ENCODE data around the gene OLFML2B.
"Not testable (repeated sequence)": the region's sequence is repeated elsewhere in the genome, so short reads cannot be mapped to it uniquely, and the experiment has no call there.

OLFML2B gene

GRCh38 chr1:162033428-162033827, 9.8 kb upstream of the OLFML2B start:
- DNase-seq, result no peak

GRCh38 chr1:162030759-162031280, 7.2 kb upstream of the OLFML2B start:
- no peak for DNase-seq

GRCh38 chr1:162029157-162029556, 5.5 kb upstream of the OLFML2B start:
- DNase-seq, result no peak

GRCh38 chr1:162028726-162029125, 5.1 kb upstream of the OLFML2B start:
- DNase-seq, result no peak

- no peak for DNase-seq
Observed at GRCh38 chr1:162026881-162027280, 3.2 kb upstream of the OLFML2B start.

DNA sequence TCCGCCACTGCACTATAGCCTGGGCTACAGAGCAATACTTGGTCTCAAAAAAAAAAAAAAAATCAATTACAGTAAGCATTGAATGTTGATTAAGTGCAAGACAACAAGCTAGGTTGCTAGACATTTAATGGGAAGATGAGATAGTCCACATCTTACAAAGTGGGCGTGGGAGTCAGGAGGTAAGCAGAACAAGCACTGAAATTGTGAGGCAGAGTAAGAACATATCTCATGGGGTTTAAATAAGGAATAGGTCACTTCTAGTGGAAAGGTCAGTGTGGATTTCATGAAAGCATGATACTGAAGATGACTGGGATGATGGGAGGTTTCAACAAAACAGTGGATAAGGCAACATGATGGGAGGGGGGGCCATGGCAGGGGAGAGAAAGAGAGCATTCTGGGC, 1.9 kb upstream of the OLFML2B start:
- DNase-seq, result no peak

GRCh38 chr1:162023181-162023546, 505 bp downstream of the OLFML2B start:
- no peak for DNase-seq

DNA sequence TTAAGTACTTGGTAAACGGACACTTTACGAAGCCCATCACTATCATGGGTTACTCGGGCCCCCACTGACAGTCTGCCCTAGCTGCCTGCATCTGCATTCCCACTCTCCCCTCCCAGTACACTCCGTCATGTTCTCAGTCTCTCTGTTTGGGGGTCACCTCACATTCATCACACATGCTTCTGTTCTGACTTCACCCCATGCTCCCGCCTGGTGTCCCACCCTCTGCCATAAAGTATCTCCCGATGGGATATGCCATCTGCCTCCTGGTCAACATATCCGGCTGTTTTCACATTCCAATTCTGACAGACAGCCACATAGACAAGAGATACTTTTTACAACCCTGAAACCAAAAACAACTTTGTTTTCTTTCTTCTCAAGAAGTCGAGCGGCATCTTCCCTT, 1.0 kb downstream of the OLFML2B start:
- no peak for DNase-seq

DNA sequence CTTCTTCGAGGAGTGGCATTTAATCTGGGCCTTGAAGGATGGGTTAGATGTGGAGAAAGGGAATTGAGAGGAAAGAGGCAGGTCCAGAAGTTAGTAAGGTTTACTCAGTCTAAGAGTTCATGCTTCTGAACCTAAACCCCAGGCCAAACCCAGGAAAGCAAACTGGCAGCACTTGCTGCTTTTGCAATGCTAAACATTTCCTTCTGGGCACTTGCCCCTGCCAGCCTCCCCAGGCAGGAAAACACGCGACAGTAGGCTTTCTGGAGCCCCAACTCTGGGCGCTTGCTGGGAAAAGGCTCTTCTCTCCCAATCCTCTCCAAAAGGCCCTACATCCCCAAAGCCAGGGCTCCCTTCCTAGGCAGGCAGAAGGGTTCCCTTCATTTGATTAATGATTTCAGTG, 2.5 kb downstream of the OLFML2B start:
- DNase-seq, result no peak

- DNase-seq, result no peak
Observed at GRCh38 chr1:162020150-162020549, 3.5 kb downstream of the OLFML2B start.

DNA sequence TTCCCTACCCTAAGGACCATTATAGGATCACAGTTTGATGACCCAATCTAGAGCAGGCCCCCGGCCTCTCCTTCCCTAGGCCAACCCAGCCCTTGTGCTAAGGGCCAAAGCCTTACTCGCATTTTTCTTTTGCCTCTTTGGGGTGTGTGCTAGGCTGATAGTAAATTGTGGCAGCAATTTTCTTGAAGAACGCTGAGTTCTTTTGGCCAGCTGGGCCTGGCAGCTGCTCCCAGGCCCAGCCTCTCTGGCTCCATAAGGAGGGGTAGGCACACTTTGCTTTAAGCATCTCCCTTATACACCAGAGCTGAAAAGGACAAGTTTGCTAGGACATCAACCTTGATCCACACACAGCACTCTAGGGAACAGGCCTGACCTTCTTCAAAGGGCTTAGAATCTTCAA, 4.2 kb downstream of the OLFML2B start:
- DNase-seq, result no peak

GRCh38 chr1:162019006-162019405, 4.7 kb downstream of the OLFML2B start:
- no peak for DNase-seq

- DNase-seq, result no peak
Observed at GRCh38 chr1:162018418-162018817, 5.3 kb downstream of the OLFML2B start.

DNA sequence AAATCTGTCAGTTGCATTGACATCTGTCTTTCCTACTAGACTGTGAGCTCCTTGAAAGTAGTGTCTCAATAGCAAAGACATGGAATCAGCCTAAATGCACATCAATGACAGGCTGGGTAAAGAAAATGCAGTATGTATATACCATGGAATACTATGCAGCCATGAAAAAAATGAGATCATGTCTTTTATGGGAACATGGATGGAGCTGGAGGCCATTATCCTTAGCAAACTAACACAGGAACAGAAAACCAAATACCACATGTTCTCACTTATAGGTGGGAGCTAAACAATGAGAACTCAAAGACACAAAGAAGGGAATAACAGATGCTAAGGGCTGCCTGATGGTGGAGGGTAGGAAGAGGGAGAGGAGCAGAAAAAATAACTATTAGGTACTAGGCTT, 5.9 kb downstream of the OLFML2B start:
- DNase-seq, result not testable (repeated sequence)

GRCh38 chr1:162016631-162017030, 7.0 kb downstream of the OLFML2B start:
- no peak for DNase-seq

- no peak for DNase-seq
Observed at GRCh38 chr1:162015196-162015595, 8.5 kb downstream of the OLFML2B start.

- DNase-seq, result no peak
Observed at GRCh38 chr1:162014202-162014601, 9.5 kb downstream of the OLFML2B start.

- DNase-seq, result no peak
Observed at GRCh38 chr1:162013289-162013688, 10.4 kb downstream of the OLFML2B start.

DNA sequence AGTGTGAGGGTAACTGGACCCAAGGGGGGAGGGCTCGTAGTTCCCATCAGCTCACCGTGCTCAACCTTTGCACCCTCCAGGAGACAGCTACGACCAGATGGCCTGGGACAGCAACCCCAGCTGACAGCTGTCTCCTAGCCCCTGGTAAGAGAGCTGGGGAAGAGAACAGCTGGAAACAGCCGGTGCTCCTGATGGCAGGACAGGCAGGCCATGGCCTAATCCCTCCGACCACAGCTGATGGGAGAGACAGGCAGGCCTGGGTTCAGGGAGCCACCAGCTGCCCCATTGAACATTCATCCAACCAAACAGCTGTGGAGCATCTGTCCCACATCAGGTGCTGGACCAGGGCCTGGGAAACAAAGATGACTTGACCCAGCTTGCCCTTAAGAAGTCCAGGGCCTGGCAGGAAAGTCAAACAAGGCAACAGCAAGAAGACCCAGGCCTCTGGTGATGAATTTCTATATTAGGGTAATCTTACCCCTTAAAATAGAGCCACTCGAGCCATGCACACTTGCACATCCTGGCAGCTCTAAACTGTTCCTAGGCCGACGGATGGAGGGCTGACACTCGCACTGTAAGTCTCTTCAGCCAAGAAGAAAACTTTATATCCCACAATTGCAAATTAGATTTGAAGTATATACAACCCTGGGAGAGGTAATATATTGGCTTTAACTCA, 12.2 kb downstream of the OLFML2B start:
- no peak for DNase-seq

- no peak for DNase-seq
Observed at GRCh38 chr1:162010175-162010506, 13.5 kb downstream of the OLFML2B start.

DNA sequence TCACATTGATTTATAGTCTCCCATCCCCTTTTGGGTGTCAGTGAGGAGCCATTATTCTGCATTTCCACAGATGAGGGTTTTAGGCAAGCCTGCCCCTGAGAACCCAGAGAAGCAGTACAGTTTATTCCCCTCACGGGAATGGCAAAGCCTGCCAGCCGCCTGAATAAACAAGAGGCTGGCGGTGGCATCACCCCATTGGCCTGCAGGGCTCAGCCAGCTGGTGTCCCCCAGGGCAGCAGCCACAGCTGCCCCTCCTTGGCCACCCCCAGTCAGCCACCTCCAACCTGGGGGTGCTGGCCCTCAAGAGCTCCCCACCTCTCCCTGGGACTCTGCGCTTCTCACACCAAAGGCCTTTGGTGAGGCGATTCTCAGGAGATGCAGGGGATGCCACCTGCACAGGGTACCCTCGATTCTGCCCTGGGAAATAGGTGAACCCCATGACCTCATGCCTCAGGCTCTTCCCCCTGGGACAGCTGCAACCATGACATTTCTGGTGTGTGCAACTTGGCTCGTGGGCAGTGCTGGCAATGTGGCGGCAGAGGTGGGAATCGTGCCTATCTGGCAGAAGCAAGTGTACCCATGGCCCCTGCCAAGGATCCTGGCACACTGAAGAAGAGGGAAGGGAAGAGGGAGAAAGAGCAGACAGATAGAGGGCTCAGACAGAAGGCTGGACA, 14.0 kb downstream of the OLFML2B start:
- no peak for DNase-seq

DNA sequence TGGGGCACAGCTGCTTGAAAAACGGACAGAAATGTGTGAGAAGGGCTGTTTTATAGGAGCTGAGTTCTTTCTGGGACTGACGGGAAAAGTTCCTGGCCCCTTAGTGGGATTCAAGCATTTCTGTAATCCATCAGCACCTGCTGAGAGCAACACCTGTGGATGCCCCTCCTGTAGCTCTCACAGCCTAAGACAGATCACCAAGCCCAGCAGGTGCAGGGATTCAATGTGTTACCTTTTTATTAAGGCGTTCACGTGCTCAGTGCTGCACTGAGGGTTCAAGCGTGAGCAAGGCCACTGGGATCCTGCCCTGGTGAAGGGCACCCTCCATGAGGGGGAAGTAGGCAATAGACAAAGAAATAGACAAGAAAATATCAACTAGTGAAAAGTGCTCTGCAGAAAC, 14.9 kb downstream of the OLFML2B start:
- no peak for DNase-seq

- DNase-seq, result no peak
Observed at GRCh38 chr1:162007466-162007865, 16.2 kb downstream of the OLFML2B start.

DNA sequence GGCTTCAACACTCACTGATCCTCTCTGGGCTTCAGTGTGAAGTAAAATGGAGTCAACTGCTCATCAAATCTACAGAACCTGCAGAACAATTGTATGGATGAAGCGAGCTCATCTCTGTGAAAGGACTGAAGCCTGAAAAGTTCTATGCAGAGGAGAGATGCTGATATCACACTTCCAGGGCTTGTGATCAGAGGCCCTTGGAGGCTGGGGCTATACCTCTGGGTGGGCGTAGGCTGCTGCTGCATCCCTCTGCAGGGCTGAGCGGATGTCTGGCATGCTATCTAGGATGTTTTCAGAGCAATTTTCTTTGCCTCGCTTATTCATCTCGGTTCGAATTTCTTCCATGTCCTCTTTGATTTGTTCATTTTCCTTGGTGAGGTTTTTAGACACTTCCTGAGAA, 17.6 kb downstream of the OLFML2B start:
- DNase-seq, result no peak

- DNase-seq, result no peak
Observed at GRCh38 chr1:162004441-162004950, 19.2 kb downstream of the OLFML2B start.

All from stimulated activated CD4-positive, alpha-beta T cell treated with anti-CD3 and anti-CD28 coated beads, Interleukin-2, amount 100 ng/mL, for 48 hours (primary cell).